OCI-LY1 (cell line): Measurements from ENCODE around the gene WLS.

Source experiments
- H2AFZ ChIP-seq: fragments of 200-600 bp; sonication (generic), shearing (Covaris generic); 2 replicates; pipeline ENCODE4 v1.6.0; 2014; ENCODE audit warnings: antibody characterized with exemption, mild to moderate bottlenecking, low read length
- H3F3A ChIP-seq: fragments of 200-600 bp; sonication (generic), shearing (Covaris generic); 2 replicates; pipeline ENCODE4 v1.6.0; 2014; ENCODE audit warnings: mild to moderate bottlenecking, antibody characterized with exemption, low read length, moderate library complexity; ENCODE audit not compliant: insufficient read depth
- H3K27ac ChIP-seq: fragments of 200-600 bp; sonication (generic); 2 replicates; pipeline ENCODE4 v1.5.1; 2014; ENCODE audit warnings: low read length, mixed run types, mild to moderate bottlenecking, low read depth; ENCODE audit not compliant: poor library complexity, severe bottlenecking
- H3K27me3 ChIP-seq: fragments of 200-600 bp; sonication (generic); 2 replicates; pipeline ENCODE4 v1.6.0; 2014; ENCODE audit warnings: antibody characterized with exemption, mild to moderate bottlenecking, low read length, moderate library complexity; ENCODE audit not compliant: insufficient read depth
- H3K36me3 ChIP-seq: fragments of 200-600 bp; sonication (generic); 2 replicates; pipeline ENCODE4 v1.6.1; 2014; ENCODE audit warnings: mild to moderate bottlenecking, antibody characterized with exemption, low read length, moderate library complexity, mixed read lengths; ENCODE audit not compliant: insufficient read depth
- H3K4me1 ChIP-seq: fragments of 200-600 bp; sonication (generic); 2 replicates; pipeline ENCODE4 v1.5.1; 2014; ENCODE audit warnings: mild to moderate bottlenecking, low read length, moderate library complexity; ENCODE audit not compliant: insufficient read depth, severe bottlenecking
- H3K4me2 ChIP-seq: fragments of 200-600 bp; sonication (generic), shearing (Covaris generic); 2 replicates; pipeline ENCODE4 v1.6.1; 2014; ENCODE audit warnings: low read length
- H3K4me3 ChIP-seq: fragments of 200-600 bp; sonication (generic); 2 replicates; pipeline ENCODE4 v1.5.1; 2014; ENCODE audit warnings: low read length, low read depth, mild to moderate bottlenecking, mixed read lengths; ENCODE audit not compliant: poor library complexity, severe bottlenecking
- H3K79me2 ChIP-seq: fragments of 200-600 bp; shearing (Covaris generic); 2 replicates; pipeline ENCODE4 v1.6.1; 2016; ENCODE audit warnings: mixed run types, low read length, mixed read lengths; ENCODE audit not compliant: insufficient read depth
- H3K9ac ChIP-seq: fragments of 200-600 bp; sonication (generic), shearing (Covaris generic); 2 replicates; pipeline ENCODE4 v1.6.1; 2014; ENCODE audit warnings: mild to moderate bottlenecking, low read length, mixed read lengths
- H3K9me2 ChIP-seq: fragments of 200-600 bp; sonication (generic), shearing (Covaris generic); 2 replicates; pipeline ENCODE4 v1.6.1; 2014; ENCODE audit warnings: low read depth, mild to moderate bottlenecking, low read length, mixed read lengths
- H3K9me3 ChIP-seq: fragments of 200-600 bp; shearing (Covaris generic); 2 replicates; pipeline ENCODE4 v1.6.1; 2014; ENCODE audit warnings: low read length, mixed read lengths
- H4K20me1 ChIP-seq: fragments of 200-600 bp; sonication (generic), shearing (Covaris generic); 2 replicates; pipeline ENCODE4 v1.6.0; 2016; ENCODE audit warnings: mild to moderate bottlenecking, low read length; ENCODE audit not compliant: insufficient read depth
- CTCF ChIP-seq: fragments of 200-600 bp; sonication (generic), shearing (Covaris generic); IDR thresholded peaks from 2 replicates; pipeline ENCODE4 v1.5.1; 2017; ENCODE audit warnings: mild to moderate bottlenecking, antibody characterized with exemption, low read length, moderate library complexity, mixed read lengths
- EZH2 ChIP-seq: fragments of 200-600 bp; sonication (generic), shearing (Covaris generic); IDR thresholded peaks from 2 replicates; pipeline ENCODE4 v1.8.0; 2017; ENCODE audit warnings: borderline replicate concordance, mixed run types, mild to moderate bottlenecking, antibody characterized with exemption, low read length, moderate library complexity, mixed read lengths

The WLS gene

GRCh38 chr1:68221001-68221979, 11.0 kb downstream of the WLS start:
- Histone ChIP-seq H2AFZ (no peak overlapping the region), H3K4me3 (no peak overlapping the region), H3F3A (no peaks in the 10 kb centered on the region), H3K79me2 (no peaks in the 10 kb centered on the region), H4K20me1 (no peaks in the 10 kb centered on the region), H3K27ac (no peak overlapping the region), H3K4me1 (no peaks in the 10 kb centered on the region), H3K9me2 (no peaks in the 10 kb centered on the region), H3K9me3 (no peaks in the 10 kb centered on the region), H3K27me3 (no peaks in the 10 kb centered on the region), H3K4me2 (no peak overlapping the region), H3K36me3 (no peaks in the 10 kb centered on the region), H3K9ac (no peak overlapping the region)
- no peak for TF ChIP-seq CTCF
- no peak for TF ChIP-seq EZH2

- H3F3A ChIP-seq, result no peaks in the 10 kb centered on the region
- no peak overlapping the region for H3K27ac ChIP-seq
- H3K4me3 ChIP-seq, result no peak overlapping the region
- TF ChIP-seq EZH2 (no peak), CTCF (no peak)
- no peaks in the 10 kb centered on the region for H4K20me1 ChIP-seq
- H3K36me3 ChIP-seq, result no peaks in the 10 kb centered on the region
- no peaks in the 10 kb centered on the region for H3K79me2 ChIP-seq
- H3K4me2 ChIP-seq, result no peak overlapping the region
- H3K9me3 ChIP-seq, result no peaks in the 10 kb centered on the region
- H3K9ac ChIP-seq, result no peak overlapping the region
- no peaks in the 10 kb centered on the region for H3K9me2 ChIP-seq
- no peaks in the 10 kb centered on the region for H3K27me3 ChIP-seq
- H3K4me1 ChIP-seq, result no peaks in the 10 kb centered on the region
- no peak overlapping the region for H2AFZ ChIP-seq
Observed at GRCh38 chr1:68220420-68220819, 11.9 kb downstream of the WLS start.

GRCh38 chr1:68218490-68218889, 13.8 kb downstream of the WLS start:
- Histone ChIP-seq H3K9me3 (no peaks in the 10 kb centered on the region), H3K4me1 (no peaks in the 10 kb centered on the region), H3K27me3 (no peaks in the 10 kb centered on the region), H3K27ac (no peak overlapping the region), H3F3A (no peaks in the 10 kb centered on the region), H3K4me3 (no peak overlapping the region), H3K9me2 (no peaks in the 10 kb centered on the region), H2AFZ (no peak overlapping the region), H3K79me2 (no peaks in the 10 kb centered on the region), H4K20me1 (no peaks in the 10 kb centered on the region), H3K36me3 (no peaks in the 10 kb centered on the region), H3K9ac (no peak overlapping the region), H3K4me2 (no peak overlapping the region)
- TF ChIP-seq CTCF (no peak), EZH2 (no peak)
